Superior temporal gyrus (tissue), 1 donor: ENCODE results near the gene PLA2G1B.

Experiments used
- DNase-seq: peaks from one replicate; pipeline ENCODE4 v3.0.0-alpha.2; 2016; ENCODE audit errors: extremely low spot score

Gene PLA2G1B

DNA sequence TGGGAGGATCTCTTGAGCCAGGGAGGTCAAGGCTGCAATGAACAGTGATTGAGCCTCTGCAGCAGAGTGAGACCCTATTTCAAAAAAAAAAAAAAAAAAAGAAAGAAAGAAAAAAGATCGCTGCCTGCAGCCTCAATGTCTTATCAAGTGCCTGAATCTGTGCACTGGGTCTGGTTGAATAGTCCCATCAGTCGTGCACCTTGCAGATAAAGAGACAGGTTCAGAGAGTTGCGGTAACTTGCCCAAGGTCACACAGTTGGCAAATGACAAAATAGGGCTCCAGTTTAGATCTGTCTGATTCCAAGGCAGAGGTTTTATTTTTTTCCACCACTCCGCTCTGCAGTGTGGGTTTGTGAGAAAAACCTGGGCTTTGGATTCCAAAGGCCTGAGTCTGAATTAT lies 649 bp upstream of the PLA2G1B start:
- no peak for DNase-seq

- DNase-seq, result no peak
These were observed 2.6 kb downstream of the PLA2G1B start for GRCh38 chr12:120324841-120325417.

- no peak for DNase-seq
These were observed 3.8 kb downstream of the PLA2G1B start for GRCh38 chr12:120323772-120324171.

DNA sequence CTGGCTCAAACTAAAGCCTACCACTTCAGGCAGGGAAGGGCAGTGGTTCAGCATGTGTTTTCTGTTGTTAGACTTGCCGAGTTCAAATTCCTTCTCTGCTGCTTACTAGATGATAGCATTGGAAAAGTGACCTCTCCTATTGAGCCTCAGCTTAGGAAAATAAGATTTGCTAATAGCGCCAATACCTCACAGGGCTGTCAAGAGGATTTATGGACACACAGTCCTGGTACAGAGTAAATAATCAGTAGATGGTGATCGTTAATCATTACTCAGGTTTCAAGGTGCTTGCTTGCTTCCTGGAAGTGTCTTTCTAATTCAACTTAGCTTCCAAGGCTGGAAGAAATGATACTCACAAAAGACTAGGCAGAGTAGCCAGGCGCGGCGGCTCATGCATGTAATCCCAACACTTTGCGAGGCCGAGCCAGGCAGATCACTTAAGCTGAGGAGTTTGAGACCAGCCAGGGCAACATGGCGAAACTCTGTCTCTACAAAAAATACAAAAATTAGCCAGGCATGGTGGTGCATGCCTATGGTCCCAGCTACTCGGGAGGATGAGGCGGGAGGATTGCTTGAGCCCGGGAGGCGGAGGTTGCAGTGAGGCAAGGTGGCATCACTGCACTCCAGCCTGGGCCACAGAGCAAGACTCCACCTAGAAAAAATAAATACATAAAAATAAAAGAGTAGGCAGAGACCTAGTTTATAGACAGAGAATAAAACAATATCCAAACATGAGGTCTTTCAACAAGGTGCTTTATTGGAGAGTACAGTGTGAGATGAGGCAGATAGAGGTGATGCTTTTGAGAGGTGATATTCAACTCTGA lies 6.0 kb downstream of the PLA2G1B start:
- DNase-seq, result no peak

DNA sequence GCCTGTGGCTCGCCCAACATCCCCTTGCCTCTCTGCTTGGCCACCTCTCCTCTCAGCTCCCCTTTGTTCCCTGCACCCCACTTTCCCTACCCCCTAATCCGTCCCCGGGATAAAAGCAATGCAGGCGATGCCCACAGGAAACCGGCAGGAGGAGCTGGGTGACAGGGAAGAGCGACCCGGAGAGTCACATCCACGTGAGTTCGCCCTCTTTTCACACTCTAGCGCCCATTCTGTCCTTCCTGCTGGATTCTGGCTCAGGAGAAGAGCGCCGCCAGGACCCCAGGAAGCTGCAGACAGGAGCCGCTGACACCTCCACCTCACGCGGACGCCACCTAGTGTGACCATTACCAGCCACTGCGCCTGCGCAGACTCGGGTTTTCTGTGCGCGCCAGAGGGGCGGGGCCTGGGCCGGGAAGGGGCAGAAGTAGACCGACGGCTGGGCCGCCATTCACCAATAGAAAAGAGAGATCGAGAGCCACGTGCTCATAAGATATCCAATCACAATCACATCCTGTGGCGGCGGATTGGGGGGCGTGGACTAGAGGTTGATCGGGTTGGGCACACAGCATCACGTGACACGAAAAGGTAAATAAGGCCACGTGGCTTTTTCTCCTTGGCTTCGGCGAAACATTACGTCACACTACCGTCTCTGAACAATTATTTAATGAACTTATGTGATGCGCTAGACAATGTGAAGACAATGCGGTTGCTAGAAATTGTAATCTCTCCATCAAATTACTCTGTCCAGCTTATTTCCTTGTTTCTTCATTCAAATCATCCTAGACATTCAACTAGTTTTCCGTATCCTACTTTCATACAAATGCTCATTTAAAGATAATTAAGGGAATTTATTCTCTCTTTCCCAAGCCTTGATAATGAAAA lies 10.1 kb downstream of the PLA2G1B start:
- DNase-seq, result peak; percentile 100

GRCh38 chr12:120316798-120317223 lies 10.8 kb downstream of the PLA2G1B start:
- peak; percentile 17 for DNase-seq

DNA sequence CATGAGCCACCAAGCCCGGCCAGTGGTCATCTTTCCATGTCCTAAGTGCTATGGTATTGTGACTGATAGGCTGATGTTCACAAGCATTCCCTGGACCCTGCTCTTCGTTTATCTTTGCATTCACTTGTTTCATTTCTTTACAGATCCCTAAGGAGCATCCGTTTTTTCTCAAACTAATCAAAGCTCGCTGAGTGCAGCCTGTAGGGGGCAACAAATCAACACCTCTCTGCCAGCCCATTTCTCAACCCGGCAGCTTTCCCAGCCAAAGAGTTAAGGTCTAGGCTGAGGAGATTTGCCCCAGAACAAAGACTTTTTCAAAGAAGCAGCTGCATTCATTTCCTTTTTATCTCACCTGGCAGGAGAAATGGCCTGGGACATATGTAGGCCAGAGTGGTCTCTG lies 13.4 kb downstream of the PLA2G1B start:
- DNase-seq, result no peak

DNA sequence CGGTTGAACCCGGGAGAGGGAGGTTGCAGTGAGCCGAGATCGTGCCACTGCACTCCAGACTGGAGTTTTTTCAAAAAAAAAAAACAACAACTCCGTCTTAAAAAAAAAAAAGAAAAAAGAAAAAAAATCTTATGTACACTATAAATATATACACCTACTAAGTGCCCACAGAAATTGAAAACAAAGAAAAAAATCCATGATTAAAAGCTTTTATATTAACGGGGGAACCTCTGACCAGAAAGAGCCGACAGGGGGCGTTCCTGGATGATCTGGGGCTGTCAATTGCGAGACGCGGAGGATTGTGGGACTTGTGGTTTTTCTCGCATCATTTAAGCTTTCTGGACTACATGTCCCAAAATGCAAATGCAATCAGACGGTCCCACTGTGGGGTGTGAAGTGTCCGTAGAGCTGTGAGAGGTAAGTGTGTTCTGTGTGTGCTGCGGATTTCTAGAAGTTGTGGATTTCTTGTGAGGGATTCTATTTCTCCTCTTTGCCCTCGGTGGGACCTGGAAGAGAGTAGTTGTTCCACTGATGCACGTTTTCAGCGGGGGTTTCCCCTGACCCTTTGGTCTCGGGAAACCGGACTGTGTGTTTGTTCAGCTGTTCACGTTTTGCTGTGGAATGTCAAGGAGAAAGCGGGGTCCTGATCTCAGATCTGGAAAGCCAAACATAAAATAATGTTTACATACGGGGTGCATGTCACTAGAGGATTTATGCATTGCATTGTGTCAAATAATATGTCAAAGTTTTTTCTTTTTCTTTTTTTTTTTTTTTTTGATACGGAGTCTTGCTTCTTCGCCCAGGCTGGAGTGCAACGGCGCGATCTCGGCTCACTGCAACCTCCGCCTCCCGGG lies 25.4 kb downstream of the PLA2G1B start, which contains the start of gene SIRT4:
Gene SIRT4, plus strand, starts transcription at position 360 of the 854 bp plus-strand sequence. CDS start 1,241 bp downstream, outside the sequence.
- DNase-seq, result peak; percentile 99

DNA sequence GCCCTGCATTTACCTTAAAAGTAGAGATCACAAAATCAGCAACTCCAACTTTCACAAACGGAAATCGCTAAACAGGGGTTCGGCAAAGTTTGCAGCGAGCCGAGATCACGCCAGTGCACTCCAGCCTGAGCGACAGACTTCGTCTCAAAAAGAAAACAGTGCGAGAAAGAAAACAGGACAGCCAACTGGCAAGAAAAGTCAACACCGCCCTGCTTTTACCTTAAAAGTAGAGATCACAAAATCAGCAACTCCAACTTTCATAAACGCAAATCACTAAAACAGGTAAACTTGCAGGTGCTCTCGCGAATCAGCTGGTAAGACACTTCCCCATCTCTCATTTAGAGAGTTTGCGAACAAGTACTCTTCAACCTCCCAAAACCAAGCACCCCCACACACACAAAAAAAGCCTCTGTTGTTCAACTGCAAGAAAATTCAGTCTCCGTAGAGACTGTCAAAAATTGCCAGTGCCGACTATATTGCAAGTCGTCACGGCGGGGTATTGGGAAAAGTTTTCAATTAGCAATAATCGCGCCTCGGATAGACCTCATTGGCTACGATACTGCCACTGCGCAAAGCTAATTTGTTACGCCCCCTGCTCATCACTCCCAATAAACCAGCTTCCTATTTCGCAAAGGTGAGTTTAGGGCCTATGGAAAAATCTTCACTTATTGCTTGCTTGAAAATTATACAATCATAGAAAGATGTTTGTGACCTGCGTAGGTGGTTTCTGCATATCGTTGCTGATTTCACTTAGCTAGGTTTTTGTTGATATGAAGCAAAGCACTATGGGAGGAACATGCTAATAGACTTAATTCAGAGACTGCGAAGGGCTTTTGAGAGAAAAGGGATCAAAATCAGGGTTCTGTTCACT lies 34.7 kb downstream of the PLA2G1B start, which contains the start of gene RNU4-1:
Gene RNU4-1, minus strand, starts transcription at position 577 of the 871 bp plus-strand sequence.
- peak; percentile 95 for DNase-seq

GRCh38 chr12:120292411-120292660 lies 35.2 kb downstream of the PLA2G1B start:
- no peak for DNase-seq

DNA sequence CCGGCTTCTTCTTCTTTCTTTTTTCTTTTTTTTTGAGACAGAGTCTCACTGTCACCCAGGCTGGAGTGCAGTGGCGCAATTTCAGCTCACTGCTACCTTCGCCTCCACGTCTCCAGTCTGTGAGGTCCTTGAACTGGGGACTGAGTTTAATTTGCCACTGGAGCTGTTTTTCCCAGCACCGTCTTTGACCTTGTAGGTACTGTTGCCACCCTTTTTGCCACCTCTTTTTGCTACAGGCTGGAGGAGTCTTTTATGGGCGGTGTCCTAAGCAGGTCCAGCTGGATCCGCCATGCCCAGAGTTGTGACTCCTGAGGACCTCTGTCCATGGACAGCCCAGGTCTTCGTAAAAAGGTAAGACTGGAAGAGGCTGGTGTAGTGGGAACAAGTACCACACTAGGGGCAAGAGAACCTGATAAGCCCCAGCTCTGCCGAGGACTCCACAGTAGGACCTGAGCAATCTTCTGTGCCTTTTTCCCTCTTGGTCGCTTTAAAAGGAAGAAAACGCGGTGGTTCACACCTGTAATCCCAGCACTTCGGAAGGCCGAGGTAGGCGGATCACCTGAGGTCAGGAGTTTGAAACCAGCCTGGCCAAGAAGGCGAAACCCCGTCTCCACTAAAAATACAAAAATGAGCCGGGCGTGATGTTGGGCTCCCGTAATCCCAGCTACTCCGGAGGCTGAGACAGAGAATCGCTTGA lies 36.8 kb downstream of the PLA2G1B start:
- DNase-seq, result no peak

- no peak for DNase-seq
These were observed 40.1 kb downstream of the PLA2G1B start for GRCh38 chr12:120287491-120287890.

DNA sequence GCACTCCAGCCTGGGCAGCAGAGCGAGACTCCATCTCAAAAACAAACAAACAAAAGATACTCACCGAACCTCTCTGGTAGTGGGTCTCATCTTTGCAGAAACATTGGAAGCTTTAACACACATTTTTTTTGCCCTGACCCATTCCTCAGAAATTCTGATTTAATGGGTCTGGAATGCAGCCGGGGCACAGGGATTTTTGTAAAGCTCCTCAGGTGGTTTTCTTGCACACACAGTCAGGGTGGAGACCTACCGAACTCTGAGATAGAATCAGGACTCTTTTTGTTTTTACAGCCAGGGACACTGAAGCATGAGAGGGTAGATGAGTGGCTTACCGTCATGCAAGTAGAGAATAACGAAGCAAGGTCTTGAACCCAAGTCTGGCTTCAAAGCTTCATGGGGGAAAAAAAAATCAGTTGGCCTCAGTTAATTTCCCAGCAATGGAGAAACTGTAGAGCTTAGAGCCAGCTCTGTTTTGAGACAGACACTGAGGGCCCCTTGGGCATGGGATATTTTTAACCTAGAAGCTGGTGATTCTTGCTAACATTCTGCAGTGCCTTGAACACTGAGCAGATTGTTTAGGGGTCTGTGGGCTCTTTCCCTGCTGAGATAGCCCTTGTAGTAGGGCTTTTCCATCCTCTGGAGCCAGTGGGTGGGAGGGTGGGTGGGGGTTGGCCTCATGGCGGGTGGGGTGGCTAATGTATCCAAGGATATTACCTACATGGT lies 40.6 kb downstream of the PLA2G1B start:
- DNase-seq, result no peak

DNA sequence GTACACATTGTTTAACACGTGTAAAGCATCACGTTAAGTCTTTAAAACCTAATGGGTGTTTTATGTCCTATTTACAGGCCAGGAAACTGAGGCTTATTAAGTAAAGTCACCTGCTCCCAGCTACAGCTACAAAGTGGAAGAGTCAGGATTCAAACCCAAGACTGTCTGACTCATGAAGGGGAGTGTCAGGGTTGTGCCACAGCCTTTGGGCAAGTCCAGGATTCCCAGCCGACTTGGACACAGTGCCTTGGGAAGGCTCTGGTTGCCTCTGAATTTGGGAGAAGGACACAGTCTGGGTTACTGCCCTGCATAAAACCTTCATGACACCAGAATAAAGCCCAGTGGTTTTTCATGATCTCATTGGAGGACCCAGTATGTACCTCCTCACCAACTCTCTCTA lies 43.2 kb downstream of the PLA2G1B start:
- no peak for DNase-seq

DNA sequence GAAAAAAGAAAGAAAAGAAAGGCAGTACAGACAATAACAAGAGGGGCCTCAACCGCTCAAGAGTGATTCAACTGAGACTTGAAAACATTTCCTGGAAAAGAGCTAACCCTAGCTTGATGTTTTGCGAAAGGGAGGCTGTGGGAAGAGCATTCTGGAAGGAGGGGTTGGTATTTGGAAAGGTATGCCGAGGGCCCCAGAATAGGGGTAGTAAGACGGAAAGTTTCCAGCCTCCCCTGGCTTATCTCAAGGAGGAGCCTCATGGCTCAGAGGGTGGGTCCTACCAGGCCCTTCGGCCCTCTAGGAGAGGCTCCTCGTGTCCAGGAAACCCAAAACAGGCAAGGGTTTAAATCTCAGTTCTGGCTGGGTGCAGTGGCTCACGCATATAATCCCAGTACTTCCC lies 44.3 kb downstream of the PLA2G1B start:
- DNase-seq, result no peak

DNA sequence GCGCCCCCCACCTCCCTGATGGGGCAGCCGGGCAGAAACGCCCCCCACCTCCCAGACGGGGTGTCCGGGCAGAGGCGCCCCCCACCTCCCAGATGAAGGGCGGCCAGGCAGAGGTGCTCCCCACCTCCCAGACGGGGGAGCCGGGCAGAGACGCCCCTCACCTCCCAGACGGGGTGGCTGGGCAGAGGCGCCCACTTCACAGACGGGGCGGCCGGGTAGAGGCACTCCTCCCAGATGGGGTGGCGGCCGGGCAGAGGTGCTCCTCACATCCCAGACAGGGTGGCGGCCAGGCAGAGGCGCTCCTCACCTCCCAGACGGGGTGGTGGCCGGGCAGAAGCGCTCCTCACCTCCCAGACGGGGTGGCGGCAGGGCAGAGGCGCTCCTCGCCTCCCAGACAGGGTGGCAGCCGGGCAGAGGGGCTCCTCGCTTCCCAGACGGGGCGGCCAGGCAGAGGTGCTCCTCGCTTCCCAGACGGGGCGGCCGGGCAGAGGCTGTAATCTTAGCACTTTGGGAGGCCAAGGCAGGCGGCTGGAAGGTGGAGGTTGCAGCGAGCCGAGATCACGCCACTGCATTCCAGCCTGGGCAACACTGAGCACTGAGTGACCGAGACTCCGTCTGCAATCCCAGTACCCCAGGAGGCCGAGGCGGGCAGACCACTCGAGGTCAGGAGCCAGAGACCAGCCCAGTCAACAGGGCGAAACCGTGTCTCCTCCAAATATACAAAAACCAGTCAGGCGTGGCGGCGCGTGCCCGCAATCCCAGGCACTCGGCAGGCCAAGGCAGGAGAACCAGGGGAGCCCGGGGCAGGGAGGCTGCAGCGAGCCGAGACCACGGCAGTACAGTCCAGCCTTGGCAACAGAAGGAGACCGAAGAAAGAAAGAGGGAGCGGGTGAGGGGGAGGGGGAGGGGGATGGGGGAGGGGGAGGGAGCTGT lies 49.2 kb downstream of the PLA2G1B start:
- no peak for DNase-seq

DNA sequence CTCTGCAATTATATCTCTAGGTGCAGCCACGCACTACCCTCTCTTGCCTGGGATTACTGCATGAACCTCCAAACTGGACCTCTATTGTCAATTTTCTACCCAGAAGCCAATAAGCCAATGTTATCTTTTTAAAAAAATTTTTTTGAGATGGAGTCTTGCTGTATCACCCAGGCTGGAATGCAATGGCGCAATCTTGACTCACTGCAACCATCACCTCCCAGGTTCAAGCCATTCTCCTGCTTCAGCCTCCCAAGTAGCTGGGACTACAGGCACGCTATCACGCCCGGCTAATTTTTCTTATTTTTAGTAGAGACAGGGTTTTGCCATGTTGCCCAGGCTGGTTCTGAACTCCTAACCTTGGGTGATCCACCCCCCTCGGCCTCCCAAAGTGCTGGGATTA lies 50.8 kb downstream of the PLA2G1B start:
- no peak for DNase-seq
